Measurements from ENCODE around the gene SRPRA.

DNA sequence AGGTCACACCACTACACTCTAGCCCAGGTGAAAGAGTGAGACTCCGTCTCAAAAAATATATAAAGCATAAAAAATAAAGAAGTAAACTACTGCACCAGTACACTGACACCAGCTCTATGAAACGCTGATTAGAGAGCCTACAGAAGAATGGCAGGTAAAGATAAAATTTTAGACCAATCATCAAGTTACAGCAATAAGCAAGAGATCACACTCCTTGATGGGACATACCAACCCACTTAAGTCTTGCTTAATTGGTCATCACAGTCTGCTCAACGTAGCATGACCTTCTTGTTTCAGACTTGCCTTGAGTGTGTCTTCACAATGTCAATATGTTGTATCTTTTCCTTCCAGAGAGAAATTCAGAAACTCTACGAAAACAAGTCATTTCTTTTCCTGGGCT lies 12.5 kb downstream of the SRPRA start:
- no peak for TF ChIP-seq POLR2A (IDR thresholded peaks at IDR 0.05)
- TF ChIP-seq CTCF (IDR thresholded peaks at IDR 0.05): no peak

All from breast epithelium (tissue), 3 donors.